DOHH2 (cell line): Measurements from ENCODE around the gene NANS.
A peak's percentile ranks its signal among the peaks of the same experiment; 100 is the strongest.
"Not testable (repeated sequence)": the region's sequence is repeated elsewhere in the genome, so short reads cannot be mapped to it uniquely, and the experiment has no call there.

ENCODE experiments used
- H3F3A ChIP-seq: fragments of 200-600 bp; sonication (generic), shearing (Covaris generic); 2 replicates; pipeline ENCODE4 v1.6.0; 2016; ENCODE audit warnings: antibody characterized with exemption, mild to moderate bottlenecking; ENCODE audit not compliant: control insufficient read depth, insufficient read depth
- H3K27ac ChIP-seq: fragments of 200-600 bp; sonication (generic); 2 replicates; pipeline ENCODE4 v1.5.1; 2014; ENCODE audit warnings: low read depth, mild to moderate bottlenecking, low read length, moderate library complexity
- H3K27me3 ChIP-seq: fragments of 200-600 bp; sonication (generic); 2 replicates; pipeline ENCODE4 v1.6.1; 2014; ENCODE audit warnings: mild to moderate bottlenecking, low read length, mixed read lengths; ENCODE audit not compliant: control insufficient read depth
- H3K36me3 ChIP-seq: fragments of 200-600 bp; sonication (generic); 2 replicates; pipeline ENCODE4 v1.6.1; 2014; ENCODE audit warnings: mild to moderate bottlenecking, low read length, moderate library complexity, mixed read lengths; ENCODE audit not compliant: control insufficient read depth
- H3K4me1 ChIP-seq: fragments of 200-600 bp; sonication (generic); 2 replicates; pipeline ENCODE4 v1.6.1; 2014; ENCODE audit warnings: mild to moderate bottlenecking, low read length, mixed read lengths; ENCODE audit not compliant: control insufficient read depth
- H3K4me2 ChIP-seq: fragments of 200-600 bp; sonication (generic); 2 replicates; pipeline ENCODE4 v1.6.0; 2014; ENCODE audit warnings: mild to moderate bottlenecking, low read length, moderate library complexity
- H3K4me3 ChIP-seq: fragments of 200-600 bp; sonication (generic); 2 replicates; pipeline ENCODE4 v1.5.1; 2014; ENCODE audit warnings: mild to moderate bottlenecking, low read length, mixed read lengths
- H3K79me2 ChIP-seq: fragments of 200-600 bp; sonication (generic); 2 replicates; pipeline ENCODE4 v1.6.1; 2014; ENCODE audit warnings: mild to moderate bottlenecking, low read length, mixed read lengths; ENCODE audit not compliant: control insufficient read depth
- H3K9me2 ChIP-seq: fragments of 200-600 bp; sonication (generic); replicated peaks from 2 replicates; pipeline ENCODE4 v1.6.1; 2014; ENCODE audit warnings: mild to moderate bottlenecking, low read length, mixed read lengths; ENCODE audit not compliant: control insufficient read depth
- H3K9me3 ChIP-seq: fragments of 200-600 bp; sonication (generic); 2 replicates; pipeline ENCODE4 v1.6.1; 2014; ENCODE audit warnings: antibody characterized with exemption, low read length, mixed read lengths; ENCODE audit not compliant: control insufficient read depth, insufficient read depth
- H4K20me1 ChIP-seq: fragments of 200-600 bp; sonication (generic); 2 replicates; pipeline ENCODE4 v1.6.0; 2014; ENCODE audit warnings: low read depth, mild to moderate bottlenecking, antibody characterized with exemption, low read length, moderate library complexity; ENCODE audit not compliant: control insufficient read depth, insufficient read depth
- EZH2phosphoT487 ChIP-seq: fragments of 200-600 bp; sonication (generic); IDR thresholded peaks from 2 replicates; pipeline ENCODE4 v1.6.1; 2017; ENCODE audit warnings: borderline replicate concordance, mild to moderate bottlenecking, antibody characterized with exemption, low read length, moderate library complexity, mixed read lengths
- TF ChIP-seq, protein P1 (sequence below): fragments of 200-600 bp; sonication (generic); IDR thresholded peaks from one replicate; pipeline ENCODE4 v1.5.1; 2014; ENCODE audit warnings: antibody characterized with exemption, mild to moderate bottlenecking, low read depth, low read length; ENCODE audit not compliant: poor library complexity, severe bottlenecking

The NANS gene

DNA sequence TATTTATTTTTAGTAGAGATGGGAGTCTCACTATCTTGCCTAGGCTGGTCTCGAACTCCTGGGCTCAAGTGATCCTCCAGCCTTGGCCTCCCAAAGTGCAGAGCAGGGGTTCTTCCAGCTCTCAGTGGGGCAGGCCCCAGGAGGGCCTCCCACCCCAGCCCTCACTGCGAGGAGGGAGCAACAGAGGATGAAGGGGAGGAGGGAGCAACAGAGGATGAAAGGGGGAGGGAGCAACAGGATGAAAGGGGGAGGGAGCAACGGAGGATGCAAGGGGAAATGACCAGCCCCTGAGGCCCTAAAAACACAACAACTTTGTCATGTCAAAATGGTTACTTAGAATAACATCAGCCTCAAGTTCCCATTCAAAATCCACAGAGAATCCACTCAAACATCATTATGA lies 52.5 kb downstream of the NANS start:
- Histone ChIP-seq H3K9me3 (no peaks in the 10 kb centered on the region), H3K9me2 (no peaks in the 10 kb centered on the region), H3K36me3 (peaks cover 63% of the 10 kb centered on the region), H3K4me3 (peak overlapping the region; percentile 55), H3K27ac (peak overlapping the region; percentile 92), H3F3A (peaks cover 33% of the 10 kb centered on the region), H4K20me1 (no peaks in the 10 kb centered on the region), H3K4me1 (peaks cover 68% of the 10 kb centered on the region), H3K79me2 (peaks cover 33% of the 10 kb centered on the region), H3K4me2 (peak overlapping the region; percentile 74), H3K27me3 (no peaks in the 10 kb centered on the region)
- TF ChIP-seq, protein P1, sequence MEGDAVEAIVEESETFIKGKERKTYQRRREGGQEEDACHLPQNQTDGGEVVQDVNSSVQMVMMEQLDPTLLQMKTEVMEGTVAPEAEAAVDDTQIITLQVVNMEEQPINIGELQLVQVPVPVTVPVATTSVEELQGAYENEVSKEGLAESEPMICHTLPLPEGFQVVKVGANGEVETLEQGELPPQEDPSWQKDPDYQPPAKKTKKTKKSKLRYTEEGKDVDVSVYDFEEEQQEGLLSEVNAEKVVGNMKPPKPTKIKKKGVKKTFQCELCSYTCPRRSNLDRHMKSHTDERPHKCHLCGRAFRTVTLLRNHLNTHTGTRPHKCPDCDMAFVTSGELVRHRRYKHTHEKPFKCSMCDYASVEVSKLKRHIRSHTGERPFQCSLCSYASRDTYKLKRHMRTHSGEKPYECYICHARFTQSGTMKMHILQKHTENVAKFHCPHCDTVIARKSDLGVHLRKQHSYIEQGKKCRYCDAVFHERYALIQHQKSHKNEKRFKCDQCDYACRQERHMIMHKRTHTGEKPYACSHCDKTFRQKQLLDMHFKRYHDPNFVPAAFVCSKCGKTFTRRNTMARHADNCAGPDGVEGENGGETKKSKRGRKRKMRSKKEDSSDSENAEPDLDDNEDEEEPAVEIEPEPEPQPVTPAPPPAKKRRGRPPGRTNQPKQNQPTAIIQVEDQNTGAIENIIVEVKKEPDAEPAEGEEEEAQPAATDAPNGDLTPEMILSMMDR, result no peak
- no peak for TF ChIP-seq EZH2phosphoT487

DNA sequence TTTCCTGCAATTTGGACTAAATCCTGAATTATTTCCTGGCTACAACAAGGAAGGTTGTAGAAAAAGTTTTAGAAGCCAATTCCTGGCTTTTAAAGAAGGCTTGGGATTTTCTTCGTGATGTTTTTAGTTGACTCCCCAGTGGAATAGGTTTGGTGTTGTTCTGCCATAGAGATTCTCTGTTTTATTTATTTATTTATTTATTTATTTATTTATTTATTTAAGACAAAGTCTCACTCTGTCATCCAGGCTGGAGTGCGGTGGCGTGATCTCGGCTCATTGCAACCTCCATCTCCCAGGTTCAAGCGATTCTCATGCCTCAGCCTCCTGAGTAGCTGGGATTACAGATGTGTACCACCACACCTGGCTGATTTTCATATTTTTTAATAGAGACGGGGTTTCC lies 60.6 kb downstream of the NANS start:
- H3F3A ChIP-seq, H4K20me1 ChIP-seq, H3K9me2 ChIP-seq, H3K27me3 ChIP-seq, H3K9me3 ChIP-seq: not testable (repeated sequence)
- H3K36me3 ChIP-seq, result peaks cover 12% of the 10 kb centered on the region
- peak overlapping the region; percentile 57; the same call in 1 of the 2 replicates for H3K27ac ChIP-seq
- peak overlapping the region; percentile 78 for H3K4me3 ChIP-seq
- peak overlapping the region; percentile 84 for H3K4me2 ChIP-seq
- peaks cover 60% of the 10 kb centered on the region for H3K4me1 ChIP-seq
- peaks cover 25% of the 10 kb centered on the region for H3K79me2 ChIP-seq

DNA sequence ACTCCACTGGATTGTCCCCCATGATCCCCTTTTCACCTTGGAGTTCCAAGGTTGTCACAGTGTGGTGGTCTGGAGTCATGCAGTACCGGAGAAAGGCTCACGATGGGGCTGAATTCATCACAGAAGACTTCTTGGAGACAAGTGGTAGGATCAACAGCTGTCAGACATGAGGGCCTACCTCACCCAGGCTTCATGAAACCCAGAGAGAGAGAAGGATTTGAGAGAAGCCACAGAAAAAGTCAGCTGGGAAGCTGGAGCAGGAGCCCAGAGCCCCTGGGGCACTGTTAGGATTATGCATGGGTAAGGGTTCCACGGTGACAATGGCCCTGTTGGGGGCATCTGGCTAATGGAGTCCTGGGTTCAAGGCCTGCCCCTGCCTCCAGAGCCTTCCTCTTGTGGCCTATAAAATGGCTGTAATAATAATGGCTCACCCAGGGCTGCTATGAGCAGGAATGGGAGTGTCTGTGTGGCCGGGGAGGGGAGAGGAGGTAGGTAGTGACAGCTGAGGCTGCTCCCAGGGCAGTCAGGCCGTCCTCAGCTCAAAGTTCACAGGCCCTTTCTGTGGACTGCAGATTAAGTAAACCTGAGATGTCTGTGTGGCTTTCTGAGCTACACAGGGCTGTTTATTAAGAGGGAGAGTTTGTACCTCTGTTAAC lies 61.6 kb downstream of the NANS start:
- Histone ChIP-seq H3K27ac (peak overlapping the region; percentile 57), H4K20me1 (no peaks in the 10 kb centered on the region), H3K4me1 (peaks cover 67% of the 10 kb centered on the region)

More for the DNA sequence above, 61.6 kb downstream of the NANS start:
- Histone ChIP-seq H3F3A (peaks cover 3% of the 10 kb centered on the region; the same call in 1 of the 2 replicates), H3K9me2 (no peaks in the 10 kb centered on the region), H3K36me3 (peaks cover 12% of the 10 kb centered on the region), H3K79me2 (peaks cover 25% of the 10 kb centered on the region), H3K4me3 (peak overlapping the region; percentile 78), H3K9me3 (no peaks in the 10 kb centered on the region), H3K27me3 (no peaks in the 10 kb centered on the region), H3K4me2 (peak overlapping the region; percentile 84)
- no peak for TF ChIP-seq EZH2phosphoT487
- TF ChIP-seq, protein P1, result peak; percentile 44
